DND-41 (cell line): ENCODE results near the gene DGKQ.

Experiments
- CTCF ChIP-seq: IDR thresholded peaks from 2 replicates; pipeline ENCODE4 v1.5.1; 2012; ENCODE audit warnings: borderline replicate concordance, low read length, moderate library complexity, mild to moderate bottlenecking; ENCODE audit not compliant: poor library complexity, severe bottlenecking; ENCODE audit errors: extremely low read depth
- EZH2 ChIP-seq: IDR thresholded peaks from 3 replicates; pipeline ENCODE4 v1.6.1; 2012; ENCODE audit warnings: borderline replicate concordance, low read depth, mild to moderate bottlenecking, moderate library complexity, low read length, inconsistent platforms; ENCODE audit not compliant: severe bottlenecking

- no peak for TF ChIP-seq EZH2
- TF ChIP-seq CTCF: no peak
Observed at GRCh38 chr4:950136-951020, 23.0 kb downstream of the DGKQ start.
